HG02870 (cell line): ENCODE results near the gene HLA-DOA.

Experiments used
- ATAC-seq: cut with Tn5 transposase; IDR thresholded peaks from one replicate; pipeline ENCODE4 v1.9.1; 2021; ENCODE audit warnings: mild to moderate bottlenecking, moderate library complexity; ENCODE audit not compliant: unreplicated experiment

HLA-DOA gene

GRCh38 chr6:32980488-32981038, 28.8 kb downstream of the HLA-DOA start:
- ATAC-seq, result no peak

- ATAC-seq, result no peak
These were observed 29.5 kb downstream of the HLA-DOA start for GRCh38 chr6:32979720-32980487.

GRCh38 chr6:32977953-32978324, 31.5 kb downstream of the HLA-DOA start:
- no peak for ATAC-seq

- no peak for ATAC-seq
These were observed 32.0 kb downstream of the HLA-DOA start for GRCh38 chr6:32977272-32977952.

- no peak for ATAC-seq
These were observed 32.9 kb downstream of the HLA-DOA start for GRCh38 chr6:32976334-32977069.

GRCh38 chr6:32975886-32976285, 33.5 kb downstream of the HLA-DOA start:
- no peak for ATAC-seq

- ATAC-seq, result no peak
These were observed 34.7 kb downstream of the HLA-DOA start for GRCh38 chr6:32974541-32975308.

- ATAC-seq, result no peak
These were observed 35.4 kb downstream of the HLA-DOA start for GRCh38 chr6:32974016-32974333.

- no peak for ATAC-seq
These were observed 36.0 kb downstream of the HLA-DOA start for GRCh38 chr6:32973144-32974015.

GRCh38 chr6:32972353-32973143, 36.8 kb downstream of the HLA-DOA start:
- ATAC-seq, result no peak

GRCh38 chr6:32971581-32972352, 37.6 kb downstream of the HLA-DOA start:
- ATAC-seq, result peak; percentile 48

GRCh38 chr6:32971242-32971580, 38.2 kb downstream of the HLA-DOA start:
- ATAC-seq, result no peak

GRCh38 chr6:32970413-32971241, 38.8 kb downstream of the HLA-DOA start:
- no peak for ATAC-seq

GRCh38 chr6:32969685-32970412, 39.5 kb downstream of the HLA-DOA start:
- no peak for ATAC-seq

- no peak for ATAC-seq
These were observed 40.3 kb downstream of the HLA-DOA start for GRCh38 chr6:32968867-32969684.
